GM18517 (cell line): ENCODE results near the gene FRMD4A.
"Not testable (repeated sequence)": the region's sequence is repeated elsewhere in the genome, so short reads cannot be mapped to it uniquely, and the experiment has no call there.

Source experiments
- ATAC-seq: cut with Tn5 transposase; IDR thresholded peaks from one replicate; pipeline ENCODE4 v1.9.1; 2021; ENCODE audit warnings: mild to moderate bottlenecking, moderate library complexity; ENCODE audit not compliant: unreplicated experiment

FRMD4A gene

GRCh38 chr10:14116837-14117236, 213.9 kb downstream of the FRMD4A start:
- ATAC-seq: no peak

GRCh38 chr10:14116021-14116420, 214.7 kb downstream of the FRMD4A start:
- no peak for ATAC-seq

GRCh38 chr10:14114791-14115190, 215.9 kb downstream of the FRMD4A start:
- ATAC-seq: no peak

- no peak for ATAC-seq
These were observed 218.7 kb downstream of the FRMD4A start for GRCh38 chr10:14112056-14112455.

GRCh38 chr10:14111208-14111607, 219.5 kb downstream of the FRMD4A start:
- ATAC-seq: no peak

- no peak for ATAC-seq
These were observed 223.9 kb downstream of the FRMD4A start for GRCh38 chr10:14106828-14107227.

GRCh38 chr10:14102056-14102455, 228.7 kb downstream of the FRMD4A start:
- no peak for ATAC-seq

GRCh38 chr10:14099885-14100284, 230.8 kb downstream of the FRMD4A start:
- no peak for ATAC-seq

- no peak for ATAC-seq
These were observed 236.8 kb downstream of the FRMD4A start for GRCh38 chr10:14093730-14094484.

- no peak for ATAC-seq
These were observed 237.9 kb downstream of the FRMD4A start for GRCh38 chr10:14092799-14093198.

- no peak for ATAC-seq
These were observed 241.0 kb downstream of the FRMD4A start for GRCh38 chr10:14089556-14090292.

GRCh38 chr10:14087566-14087965, 243.2 kb downstream of the FRMD4A start:
- no peak for ATAC-seq

- no peak for ATAC-seq
These were observed 244.1 kb downstream of the FRMD4A start for GRCh38 chr10:14086596-14086995.

GRCh38 chr10:14084875-14085274, 245.8 kb downstream of the FRMD4A start:
- no peak for ATAC-seq

- ATAC-seq: no peak
These were observed 249.9 kb downstream of the FRMD4A start for GRCh38 chr10:14080795-14081194.

GRCh38 chr10:14077430-14077829, 253.3 kb downstream of the FRMD4A start:
- ATAC-seq: no peak

GRCh38 chr10:14074062-14074884, 256.5 kb downstream of the FRMD4A start:
- no peak for ATAC-seq

- no peak for ATAC-seq
These were observed 258.2 kb downstream of the FRMD4A start for GRCh38 chr10:14072541-14072940.

- ATAC-seq: no peak
These were observed 258.8 kb downstream of the FRMD4A start for GRCh38 chr10:14071956-14072355.

- ATAC-seq: no peak
These were observed 262.0 kb downstream of the FRMD4A start for GRCh38 chr10:14068601-14069250.

GRCh38 chr10:14067638-14068037, 263.1 kb downstream of the FRMD4A start:
- ATAC-seq: not testable (repeated sequence)
